CD1c-positive myeloid dendritic cell (primary cell): ENCODE data around the gene FYCO1.
A peak's percentile ranks its signal among the peaks of the same experiment; 100 is the strongest.

ENCODE experiments used
- DNase-seq: peaks from one replicate; pipeline ENCODE4 v3.0.0-alpha.2; 2016; ENCODE audit errors: extremely low spot score

FYCO1 gene

GRCh38 chr3:45885979-45886705 lies 109.5 kb downstream of the FYCO1 start, which contains the start of gene CCR9:
Gene CCR9, plus strand, starts transcription at chr3:45886543. Its CDS starts 8,391 bp downstream, at chr3:45894934.
- DNase-seq, result no peak

DNA sequence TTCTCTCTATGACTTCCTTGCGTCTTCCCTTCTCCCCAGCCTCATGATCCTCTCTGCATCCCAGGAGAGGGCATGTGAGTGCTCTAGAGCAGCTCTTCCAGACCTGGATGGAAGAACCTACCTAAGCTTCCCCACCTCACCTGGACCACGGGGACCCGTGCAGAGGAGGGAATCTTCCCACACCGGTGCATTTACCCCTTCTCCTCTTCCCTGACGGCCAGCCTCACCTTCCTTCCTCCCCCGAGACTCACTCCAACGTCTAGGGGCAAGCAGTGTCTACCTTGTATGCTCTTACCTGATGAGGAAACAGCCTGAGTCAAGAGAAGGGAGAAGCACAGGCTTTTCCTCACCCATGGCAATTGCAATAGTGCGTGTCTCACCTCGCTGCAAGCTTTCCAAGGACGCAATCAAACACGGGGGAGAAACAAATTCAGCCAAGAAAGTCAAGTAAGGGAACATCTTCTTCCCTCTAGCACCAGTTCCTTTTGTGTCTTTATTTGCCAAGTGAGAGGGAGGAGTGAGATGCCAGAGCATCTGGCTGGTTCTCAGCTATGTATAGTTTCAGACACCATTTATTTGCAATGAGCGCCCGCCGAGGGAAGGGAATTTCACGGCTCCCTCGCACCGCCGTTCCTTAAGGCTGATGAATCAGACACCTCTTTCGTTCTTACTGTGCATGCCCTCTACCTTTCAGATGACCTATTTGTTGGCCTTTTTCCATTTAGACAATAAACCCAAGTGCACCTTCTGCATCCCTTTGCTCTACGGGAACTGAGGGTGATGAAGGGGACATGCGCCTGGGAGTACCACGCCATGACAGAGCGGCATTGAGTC lies 111.0 kb downstream of the FYCO1 start:
- no peak for DNase-seq

DNA sequence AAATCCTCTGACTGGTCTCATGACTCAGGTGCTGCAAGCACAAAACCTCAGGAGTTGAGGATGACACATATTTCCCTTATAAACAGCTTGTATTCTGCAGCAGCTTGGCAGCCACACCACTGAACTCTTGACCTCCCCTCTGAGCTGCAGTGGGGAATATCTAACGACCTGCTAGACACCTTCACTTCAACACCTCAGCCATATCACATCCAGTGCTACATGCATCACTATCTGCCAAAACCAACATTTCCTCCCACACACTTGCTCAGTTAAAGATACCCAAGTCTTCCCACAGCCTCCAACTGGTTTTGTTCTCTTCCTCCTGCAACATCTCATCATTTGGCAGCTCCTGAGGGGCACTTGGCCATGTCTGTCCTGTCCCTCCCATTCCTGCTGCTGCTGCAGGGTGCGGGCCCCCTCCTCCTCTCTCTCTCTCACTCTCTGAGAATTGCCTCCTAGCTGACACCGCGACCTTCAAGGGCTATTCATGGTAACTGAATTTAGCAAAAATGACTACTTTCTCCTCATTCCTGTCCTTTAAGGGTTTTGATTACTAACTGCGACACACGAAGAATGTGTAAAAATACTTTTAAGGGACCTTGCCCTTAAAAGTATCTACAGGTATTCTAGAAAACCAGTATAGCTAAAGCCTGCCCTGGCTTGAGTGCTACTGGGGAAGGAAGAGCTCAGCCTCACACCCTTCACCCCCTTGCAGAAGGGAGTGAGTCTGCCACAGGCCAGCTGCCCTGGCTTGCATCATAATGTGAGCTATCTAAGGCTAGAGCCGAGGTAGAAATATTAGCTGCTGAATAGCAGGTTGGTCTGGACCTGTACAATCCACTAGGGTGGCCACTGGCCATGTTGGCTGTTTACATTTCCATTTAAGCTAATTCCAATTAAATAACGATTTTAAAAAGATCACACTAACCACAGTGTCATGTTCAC lies 114.3 kb downstream of the FYCO1 start:
- no peak for DNase-seq

GRCh38 chr3:45880725-45881077 lies 114.9 kb downstream of the FYCO1 start:
- DNase-seq, result no peak

GRCh38 chr3:45878124-45878523 lies 117.5 kb downstream of the FYCO1 start:
- no peak for DNase-seq

GRCh38 chr3:45874677-45875346 lies 120.8 kb downstream of the FYCO1 start:
- DNase-seq, result no peak

GRCh38 chr3:45873638-45874037 lies 122.0 kb downstream of the FYCO1 start:
- no peak for DNase-seq

- DNase-seq, result no peak
Measured at GRCh38 chr3:45873036-45873435, 122.6 kb downstream of the FYCO1 start.

DNA sequence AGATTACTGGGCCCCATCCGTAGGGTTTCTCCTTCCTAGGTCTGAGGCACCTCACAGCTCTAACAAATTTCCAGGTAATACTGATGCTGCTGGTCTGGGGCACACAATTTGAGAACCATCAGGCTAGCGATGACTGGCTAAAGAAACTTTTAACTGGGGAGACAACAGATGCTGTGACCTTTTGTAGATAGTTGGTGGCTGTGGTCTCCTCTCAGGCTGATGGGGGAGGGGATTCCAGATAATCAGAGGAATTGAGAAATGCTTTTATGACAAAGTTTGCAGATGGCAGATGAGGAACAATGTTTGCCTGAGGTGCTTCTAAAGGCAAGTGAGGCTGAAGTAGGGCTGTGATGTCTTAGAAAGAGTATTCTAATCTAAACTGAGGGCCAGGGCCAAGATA lies 123.1 kb downstream of the FYCO1 start:
- DNase-seq, result no peak

DNA sequence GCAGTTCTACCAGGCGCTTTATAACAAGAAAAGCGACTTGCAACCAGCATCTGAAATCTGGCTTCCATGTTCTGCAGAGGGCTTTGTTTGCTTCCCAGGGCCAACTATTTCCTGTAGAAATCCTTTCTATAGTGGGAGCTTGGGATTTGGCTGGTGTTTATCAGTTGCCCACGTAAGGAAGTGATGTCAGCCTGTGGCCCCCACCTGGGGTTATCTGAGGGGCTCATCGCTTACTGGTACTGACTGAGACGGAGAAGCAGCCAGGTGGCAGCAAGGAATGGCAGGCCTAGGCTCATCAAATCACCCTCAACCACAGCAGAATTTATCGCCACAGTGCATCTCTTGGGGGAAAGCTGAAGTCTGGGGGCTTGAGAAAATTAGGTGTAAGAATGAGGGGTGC lies 123.8 kb downstream of the FYCO1 start:
- DNase-seq, result no peak

- DNase-seq, result peak; percentile 42
Measured at GRCh38 chr3:45870099-45870498, 125.5 kb downstream of the FYCO1 start.

DNA sequence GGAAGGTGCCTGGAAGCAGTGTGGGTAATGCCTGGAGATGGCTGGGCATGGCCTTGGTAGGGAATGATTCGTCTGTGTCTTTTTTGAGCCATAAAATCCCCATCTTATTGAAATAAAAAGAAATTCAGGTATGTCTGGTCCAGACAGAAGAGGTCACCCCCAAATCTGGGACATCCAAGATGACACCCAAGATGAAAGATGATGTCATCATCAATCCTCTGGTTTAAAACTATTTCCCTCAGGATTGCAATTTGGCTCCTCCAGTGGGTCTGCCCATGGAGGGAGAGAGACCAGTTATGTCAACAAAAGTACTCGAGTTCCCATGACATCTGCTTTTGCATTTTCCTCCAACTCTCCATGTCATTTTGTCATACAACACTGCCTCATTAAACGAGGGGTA lies 126.0 kb downstream of the FYCO1 start:
- DNase-seq, result no peak

DNA sequence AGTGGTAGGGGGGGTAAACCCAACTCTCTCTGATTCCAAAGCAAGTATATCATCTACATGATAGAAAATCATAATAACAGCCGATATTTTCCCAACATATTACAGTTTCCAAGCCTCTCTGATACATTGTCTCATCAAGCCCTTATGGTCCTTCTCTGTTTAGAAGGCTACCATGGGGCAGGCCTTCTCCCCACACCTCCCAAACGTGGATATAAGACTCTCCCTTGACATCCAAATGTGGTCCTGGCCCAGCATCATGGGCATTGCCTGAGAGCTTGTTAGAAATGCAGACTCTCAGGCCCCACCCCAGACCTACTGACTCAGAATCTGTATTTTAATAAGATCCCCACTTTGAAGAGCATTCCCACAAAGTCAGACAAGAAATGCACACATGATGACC lies 127.0 kb downstream of the FYCO1 start:
- no peak for DNase-seq

DNA sequence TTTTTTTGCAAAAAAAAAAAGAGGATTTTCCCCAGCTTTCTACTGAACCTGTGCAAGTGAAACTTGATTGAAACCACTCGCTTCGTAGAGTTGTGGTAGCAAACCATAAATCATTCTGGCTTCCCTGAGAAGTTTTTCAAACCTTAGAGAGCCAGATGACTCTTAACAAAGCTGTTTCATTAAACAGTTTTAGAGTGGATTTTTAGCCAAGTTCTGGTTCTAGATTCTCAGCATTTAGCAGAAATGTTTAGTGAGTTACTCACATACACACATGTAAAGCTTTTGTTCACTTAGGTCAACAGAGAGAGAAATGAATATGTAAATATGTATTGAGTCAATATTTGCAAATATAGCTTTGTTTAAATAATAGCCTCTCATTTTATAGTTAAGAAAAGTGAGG lies 127.4 kb downstream of the FYCO1 start:
- no peak for DNase-seq
